HG03469 (cell line): ENCODE data around the gene SCARB1.

Experiments used
- ATAC-seq: cut with Tn5 transposase; IDR thresholded peaks from one replicate; pipeline ENCODE4 v1.9.1; 2021; ENCODE audit warnings: mild to moderate bottlenecking, moderate library complexity, moderate number of reproducible peaks; ENCODE audit not compliant: unreplicated experiment

Gene SCARB1

GRCh38 chr12:124865728-124866127 is 2.1 kb upstream of the SCARB1 start:
- no peak for ATAC-seq

DNA sequence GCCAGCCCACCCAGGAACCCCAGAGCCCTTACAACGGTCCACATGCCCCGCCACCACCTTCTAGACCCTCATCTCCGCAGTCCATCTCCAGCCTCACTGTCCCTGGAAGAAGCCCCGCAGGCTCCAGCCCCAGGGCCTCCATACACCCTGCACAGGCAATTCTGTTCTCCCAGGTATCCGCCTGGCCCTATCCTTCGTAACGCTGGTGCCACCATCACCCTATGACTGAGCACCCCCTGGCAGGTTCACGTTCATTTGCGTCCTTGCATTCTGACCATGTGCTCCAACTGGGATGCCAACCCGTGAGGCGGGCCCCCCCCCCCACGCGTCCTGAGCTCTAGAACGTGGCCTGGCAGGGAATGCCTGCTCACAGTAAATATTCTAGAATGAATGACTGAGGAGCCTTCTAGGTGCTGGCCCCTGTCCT is 675 bp upstream of the SCARB1 start:
- ATAC-seq = no peak

- no peak for ATAC-seq
Measured at GRCh38 chr12:124862768-124863415, 772 bp downstream of the SCARB1 start.

GRCh38 chr12:124861898-124862676 is 1.6 kb downstream of the SCARB1 start:
- no peak for ATAC-seq

DNA sequence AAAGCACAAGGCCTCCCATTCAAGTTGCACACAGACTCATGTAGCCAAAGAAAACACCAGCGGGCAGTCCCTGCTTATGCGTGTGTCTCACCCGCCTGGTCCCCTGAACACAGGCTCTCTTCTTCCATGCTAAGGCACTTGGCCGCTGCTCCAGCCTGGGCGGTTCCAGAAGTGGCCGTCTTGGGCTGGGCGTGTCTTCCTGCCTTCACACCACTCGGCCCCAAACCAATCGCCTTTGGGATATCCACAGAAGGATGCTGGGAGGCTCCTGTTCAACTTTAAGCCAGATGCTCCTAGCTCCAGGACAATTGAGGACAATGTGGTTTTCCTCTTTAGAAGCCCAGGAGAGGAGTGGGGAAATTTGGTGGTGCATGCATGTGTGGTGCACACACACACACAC is 2.2 kb downstream of the SCARB1 start:
- ATAC-seq = no peak

GRCh38 chr12:124857921-124858461 is 5.7 kb downstream of the SCARB1 start:
- no peak for ATAC-seq

DNA sequence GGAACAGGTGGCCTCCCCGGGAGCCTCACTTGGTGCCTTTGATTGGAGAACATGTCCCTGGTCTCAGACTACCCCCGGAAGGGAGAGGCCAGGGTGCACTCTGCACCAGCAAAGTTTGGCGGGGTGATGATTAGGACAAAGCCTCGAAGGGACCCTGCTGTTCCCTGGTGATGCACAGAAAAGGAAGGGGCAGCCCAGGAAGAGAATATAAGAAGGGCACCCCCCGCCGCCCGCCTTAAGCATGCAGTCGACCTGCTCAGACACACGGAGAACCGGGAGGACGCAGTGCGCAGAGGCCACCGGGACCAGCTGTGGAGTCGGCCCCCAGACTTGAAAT is 6.9 kb downstream of the SCARB1 start:
- no peak for ATAC-seq

- ATAC-seq = no peak
Measured at GRCh38 chr12:124856132-124856841, 7.4 kb downstream of the SCARB1 start.

DNA sequence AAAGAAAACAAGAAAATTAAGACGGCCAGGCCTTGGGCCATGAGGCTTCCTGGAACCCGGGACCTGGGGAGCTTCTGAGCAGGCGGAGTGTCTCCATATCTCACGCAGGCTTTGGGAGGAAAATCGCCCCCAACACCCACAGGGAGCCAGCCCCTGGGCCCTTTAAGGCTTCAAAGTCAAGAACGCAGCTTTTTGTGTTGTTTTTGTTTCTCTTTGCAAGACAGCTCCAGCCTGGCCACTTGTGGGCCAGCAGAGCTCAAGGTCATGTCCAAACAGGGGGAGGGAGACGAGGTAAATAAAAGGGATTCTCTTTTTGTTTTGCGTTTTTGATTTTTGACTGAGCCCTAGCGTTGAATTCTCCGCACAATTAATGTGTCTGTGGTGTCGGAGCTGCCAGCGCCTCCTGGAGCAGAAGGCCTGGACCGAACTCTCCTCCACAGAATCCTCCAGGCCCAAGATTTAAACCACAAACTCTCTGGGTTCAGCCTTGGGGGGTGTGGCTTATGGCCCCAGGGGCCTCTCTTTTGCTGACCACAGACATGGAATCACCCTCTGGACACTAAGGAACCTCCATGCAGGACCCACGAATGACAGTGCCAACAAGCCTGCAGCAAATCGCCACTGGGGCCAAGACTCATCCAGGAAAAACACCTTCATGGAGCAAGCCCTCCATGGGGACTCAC is 8.2 kb downstream of the SCARB1 start:
- no peak for ATAC-seq

DNA sequence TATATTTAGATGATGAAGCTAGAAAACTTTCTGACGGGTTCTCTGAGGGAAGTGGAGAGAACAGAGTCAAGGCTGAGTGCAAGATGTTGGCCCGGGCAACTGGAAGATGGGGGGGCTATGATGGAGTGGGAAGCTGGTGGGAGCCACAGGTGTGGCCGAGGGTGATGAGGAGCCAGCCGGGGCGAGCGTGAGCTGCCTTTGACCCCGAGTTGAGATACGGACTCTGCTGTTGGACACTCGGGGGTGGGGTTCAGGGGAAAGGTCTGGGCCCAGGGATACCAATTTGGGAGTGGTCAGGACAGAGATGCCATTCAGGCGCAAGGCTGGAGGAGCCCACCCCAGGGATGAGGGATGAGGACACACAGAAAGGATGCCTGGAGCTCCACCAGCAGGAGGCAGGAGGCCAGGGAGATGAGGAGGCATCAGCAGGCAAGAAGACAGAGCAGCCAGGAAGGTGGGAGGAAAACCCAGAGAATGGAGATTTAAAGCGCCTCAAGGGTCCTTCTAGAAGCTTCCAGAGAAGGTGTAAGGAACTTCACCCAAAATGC is 9.0 kb downstream of the SCARB1 start:
- no peak for ATAC-seq

GRCh38 chr12:124853781-124854636 is 9.7 kb downstream of the SCARB1 start:
- no peak for ATAC-seq

- ATAC-seq = no peak
Measured at GRCh38 chr12:124852911-124853427, 10.7 kb downstream of the SCARB1 start.

- ATAC-seq = no peak
Measured at GRCh38 chr12:124852329-124852831, 11.3 kb downstream of the SCARB1 start.

DNA sequence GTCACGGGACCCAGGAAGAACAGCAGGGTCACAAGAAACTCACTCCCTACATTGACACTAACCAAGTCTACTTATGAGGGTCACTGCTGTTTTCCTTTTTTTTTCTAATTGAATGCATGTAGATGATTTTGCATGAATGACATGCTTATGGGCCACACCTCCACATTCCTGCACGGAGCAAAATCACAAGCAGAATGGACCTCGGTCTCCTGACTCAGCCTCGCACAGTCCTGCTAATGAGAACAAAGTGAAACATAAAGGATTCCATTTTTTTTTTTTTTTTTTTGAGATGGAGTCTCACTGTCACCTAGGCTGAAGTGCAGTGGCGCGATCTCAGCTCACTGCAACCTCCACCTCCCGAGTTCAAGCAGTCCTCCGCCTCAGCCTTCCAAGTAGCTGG is 12.3 kb downstream of the SCARB1 start:
- no peak for ATAC-seq

DNA sequence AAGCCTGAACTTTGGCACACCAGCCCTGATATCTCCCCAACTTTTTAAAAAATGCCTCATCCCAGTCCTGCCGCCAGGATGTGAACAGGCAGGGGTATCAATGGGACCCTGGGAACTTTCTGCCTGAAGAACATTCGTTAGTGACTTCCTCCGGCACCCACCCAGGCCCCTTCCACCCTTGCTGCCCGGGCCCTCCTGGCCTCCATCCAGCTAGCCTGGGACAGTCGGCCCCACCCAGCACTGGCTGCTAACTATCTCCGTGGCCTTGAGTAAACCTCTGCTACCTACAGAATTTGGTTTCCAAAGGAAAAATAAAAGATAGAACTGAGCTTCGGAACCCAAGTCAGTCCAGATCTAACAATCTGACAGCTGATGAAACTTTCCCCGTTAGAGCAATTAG is 14.3 kb downstream of the SCARB1 start:
- ATAC-seq = no peak

DNA sequence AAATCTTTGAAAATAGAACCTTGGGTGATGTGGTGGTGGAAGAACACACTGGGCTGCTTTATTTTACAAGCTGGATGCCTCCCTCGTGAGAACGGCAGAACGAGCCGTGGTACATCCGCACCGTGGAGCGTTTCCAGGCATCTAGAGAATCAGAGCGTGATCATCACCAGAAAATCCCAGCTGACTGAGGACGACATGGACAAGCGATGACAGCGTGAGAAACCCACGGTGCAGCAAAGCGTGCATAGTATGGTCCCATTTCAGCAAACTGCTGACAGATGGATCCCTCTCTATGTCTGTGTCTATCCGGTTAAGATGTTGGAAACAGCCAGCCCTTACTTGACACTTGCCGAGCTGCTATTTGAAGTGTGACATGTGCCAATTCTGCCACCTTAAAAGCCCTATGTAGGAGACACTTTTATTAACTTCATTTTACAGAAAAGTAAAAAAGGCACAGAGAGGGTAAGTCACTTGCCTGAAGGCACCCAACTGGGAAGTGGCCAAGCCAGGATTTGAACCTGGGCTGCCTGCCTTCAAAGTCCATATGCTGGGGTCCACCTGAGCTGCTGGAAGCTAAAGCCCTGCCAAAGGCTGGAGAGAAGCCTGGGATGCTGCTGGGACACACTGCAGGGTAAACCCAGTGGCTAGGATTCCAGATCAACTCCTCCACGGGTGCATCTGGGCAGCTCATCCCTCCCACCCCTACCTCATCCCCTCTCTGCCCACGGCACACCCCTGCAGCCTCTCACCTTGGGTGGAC is 14.9 kb downstream of the SCARB1 start:
- no peak for ATAC-seq

GRCh38 chr12:124847113-124848074 is 16.3 kb downstream of the SCARB1 start:
- no peak for ATAC-seq
